Hindlimb muscle (tissue), 1 donor: Measurements from ENCODE around the gene PLCH1. TPM values are rescaled to one million over a fixed set of nuclear protein-coding genes. Genes with fewer than 3 reads are reported as not detected.

ENCODE experiments used
- DNase-seq: peaks from one replicate; pipeline ENCODE4 v3.0.0-alpha.2; 2013
- polyA plus RNA-seq: library from polyadenylated mRNA; unstranded; fragments of 120-200 nt; gene quantifications from one replicate; pipeline ENCODE4 v1.2.1, GENCODE V29; 2013; ENCODE audit not compliant: insufficient read length

Gene PLCH1
- polyA plus RNA-seq, 1 donor: 0.41 TPM

DNA sequence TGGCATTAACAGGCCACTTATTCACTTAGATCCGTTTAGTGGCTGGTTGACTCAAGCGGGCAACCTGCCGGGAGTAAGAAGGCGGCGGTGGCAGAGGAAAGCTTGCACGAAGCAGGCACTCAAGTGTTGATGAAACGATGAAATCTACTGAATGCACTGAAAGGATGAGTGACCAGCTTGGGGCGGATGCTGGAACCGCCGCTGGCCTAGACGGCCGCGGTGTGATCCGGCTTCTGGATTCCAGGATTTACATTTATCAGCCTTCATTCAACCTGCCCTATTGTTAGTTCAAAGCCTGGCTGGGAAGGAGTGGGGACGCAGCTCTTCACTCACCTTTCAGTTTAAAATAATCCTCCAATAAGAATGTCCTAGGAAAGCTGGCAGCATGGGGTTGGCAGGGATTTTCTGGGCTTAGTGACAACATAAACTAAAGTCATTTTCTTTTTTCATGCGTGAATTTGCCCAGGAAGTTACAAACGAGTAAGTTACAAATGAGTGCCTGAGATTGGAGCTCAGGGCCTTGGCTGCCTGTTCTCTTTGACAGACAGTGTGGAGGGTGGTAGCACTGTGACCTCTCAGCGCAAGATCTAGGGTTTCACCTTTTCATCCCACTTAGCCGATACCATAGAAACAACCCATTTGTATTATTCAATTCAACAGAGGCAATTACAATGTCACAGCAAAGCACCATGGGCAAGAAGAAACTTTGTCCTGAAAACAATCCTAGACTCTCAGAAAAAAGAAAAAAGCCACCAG is 1.1 kb upstream of the PLCH1 start:
- DNase-seq: no peak

DNA sequence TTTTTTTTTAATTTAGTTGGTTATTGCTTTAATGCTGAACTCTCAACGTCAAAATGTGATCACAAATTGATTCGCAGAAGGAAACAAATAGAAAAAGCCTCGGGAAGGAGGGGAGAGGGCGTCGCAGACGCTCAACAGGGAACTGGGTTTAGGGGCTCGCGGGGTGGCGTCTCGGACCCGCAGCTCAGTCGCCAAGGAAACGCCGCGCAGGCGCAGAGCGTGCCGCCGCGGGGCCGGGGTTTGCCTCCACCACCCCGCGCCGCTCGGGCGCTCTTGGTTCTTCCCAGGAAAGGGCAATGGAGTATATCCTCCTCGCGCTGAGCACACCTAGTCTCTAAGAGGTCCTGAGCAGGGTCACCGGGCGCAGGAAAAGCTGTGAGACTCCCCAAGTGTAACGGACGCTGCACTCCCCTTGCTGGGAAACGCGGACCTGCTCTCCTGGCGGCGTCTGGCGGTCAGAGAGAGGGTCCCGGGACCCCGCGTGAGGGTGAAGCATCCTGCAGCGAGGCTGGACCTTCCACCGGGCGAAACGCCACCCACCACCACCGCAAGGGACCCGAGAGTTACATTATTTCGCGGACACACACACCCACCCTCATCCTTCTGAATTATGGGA is 753 bp downstream of the PLCH1 start:
- peak; percentile 30 for DNase-seq

DNA sequence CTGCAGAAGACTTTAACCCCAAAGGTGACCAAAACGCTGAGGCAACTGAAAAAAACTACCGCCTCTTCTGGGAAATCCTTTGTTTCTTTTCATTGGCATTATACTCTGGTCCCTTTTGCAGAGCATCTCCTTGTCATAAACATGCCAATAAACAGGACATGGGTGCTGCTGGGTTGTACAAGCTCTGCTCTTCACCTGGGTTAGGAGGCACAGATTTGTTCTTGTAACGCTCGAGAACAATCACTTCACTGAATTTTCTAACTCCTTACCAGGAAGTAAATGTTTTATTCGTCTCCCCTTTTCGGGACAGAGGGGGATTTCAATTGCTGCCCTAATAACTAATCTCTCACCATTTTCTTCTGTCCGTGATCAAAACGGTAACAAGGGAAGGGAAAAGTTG is 1.3 kb downstream of the PLCH1 start:
- DNase-seq: no peak

DNA sequence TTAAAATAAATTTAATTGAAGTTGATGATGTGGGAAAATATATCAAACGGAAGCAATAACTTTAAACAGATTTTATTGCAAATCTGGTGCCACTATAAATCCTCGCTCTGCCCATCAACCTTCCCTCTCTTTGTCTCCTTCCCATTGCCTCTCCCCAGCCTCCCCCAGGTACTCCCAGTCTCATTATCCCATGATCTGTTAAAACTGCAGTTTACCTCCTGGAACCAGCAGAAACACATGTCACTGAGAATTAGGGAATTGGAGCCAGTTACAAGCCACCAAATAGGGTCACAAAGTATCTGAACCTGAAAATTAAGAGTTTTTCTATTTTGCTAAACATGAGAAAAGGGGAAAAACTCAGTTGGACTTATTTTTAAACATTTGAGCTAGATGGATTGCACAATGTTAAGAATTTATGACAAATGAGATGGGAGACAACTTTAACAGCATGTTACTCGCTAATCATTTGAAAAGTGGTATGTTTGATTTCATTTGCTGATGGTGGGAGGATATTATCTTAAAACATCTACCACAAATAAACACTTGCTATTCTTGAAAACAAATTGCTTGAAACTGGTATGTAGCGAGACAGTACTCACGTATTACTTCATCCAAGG is 2.4 kb downstream of the PLCH1 start:
- DNase-seq: no peak

DNA sequence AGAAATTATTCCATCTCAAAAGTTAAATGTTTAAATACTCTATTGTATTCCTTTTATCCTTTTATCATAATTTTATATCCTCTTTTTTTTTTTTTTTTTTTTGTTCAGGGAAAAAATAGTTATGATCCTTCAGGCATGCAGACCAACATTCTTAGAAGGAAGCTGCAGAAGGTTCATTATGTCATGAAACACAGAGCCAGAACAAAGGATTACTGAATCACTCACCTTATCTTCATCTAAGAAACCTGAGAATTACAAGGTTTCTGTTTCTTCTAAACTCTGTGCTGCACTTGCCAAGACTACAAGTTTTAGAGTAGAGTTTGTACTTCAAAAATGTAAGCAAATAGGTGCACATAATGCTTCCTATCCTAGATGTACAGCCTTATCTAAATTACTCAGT is 3.3 kb downstream of the PLCH1 start:
- no peak for DNase-seq

DNA sequence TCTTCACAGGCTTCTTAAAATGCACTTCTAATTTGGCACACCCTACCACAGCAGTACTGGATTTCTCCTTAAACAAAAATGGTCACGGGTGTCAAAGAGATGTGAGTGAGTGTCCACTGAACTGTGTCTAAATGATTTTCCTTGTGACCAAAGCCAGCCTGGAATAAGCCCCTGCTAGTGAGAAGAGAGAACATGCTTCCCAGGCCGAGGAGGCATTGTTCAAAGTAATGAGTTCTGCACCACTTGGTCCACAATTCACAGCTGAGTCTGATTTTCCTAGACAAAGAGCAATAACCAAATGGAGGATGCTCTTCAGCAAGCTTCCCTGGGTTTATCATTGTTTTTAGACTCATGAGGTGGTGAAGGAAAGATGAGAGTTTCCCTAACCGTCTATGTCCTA is 3.8 kb downstream of the PLCH1 start:
- DNase-seq: no peak

DNA sequence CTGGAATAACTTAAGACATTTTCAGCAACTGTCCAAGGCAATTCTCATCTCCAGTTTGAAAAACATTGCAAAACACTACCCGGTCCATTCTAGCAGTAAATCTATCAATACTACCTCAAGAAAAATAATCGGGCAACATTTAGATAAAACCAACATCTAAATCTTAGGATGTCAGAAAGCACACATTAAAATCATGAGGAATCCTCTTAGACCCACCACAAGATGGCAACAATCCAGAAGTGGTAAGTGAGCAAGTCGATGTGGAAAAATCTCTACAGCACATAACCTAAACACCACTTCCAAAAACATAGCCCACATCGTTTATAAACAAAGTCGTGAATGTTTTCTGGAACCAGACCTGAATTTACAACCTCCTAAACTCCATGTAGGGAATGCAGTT is 5.7 kb downstream of the PLCH1 start:
- no peak for DNase-seq

DNA sequence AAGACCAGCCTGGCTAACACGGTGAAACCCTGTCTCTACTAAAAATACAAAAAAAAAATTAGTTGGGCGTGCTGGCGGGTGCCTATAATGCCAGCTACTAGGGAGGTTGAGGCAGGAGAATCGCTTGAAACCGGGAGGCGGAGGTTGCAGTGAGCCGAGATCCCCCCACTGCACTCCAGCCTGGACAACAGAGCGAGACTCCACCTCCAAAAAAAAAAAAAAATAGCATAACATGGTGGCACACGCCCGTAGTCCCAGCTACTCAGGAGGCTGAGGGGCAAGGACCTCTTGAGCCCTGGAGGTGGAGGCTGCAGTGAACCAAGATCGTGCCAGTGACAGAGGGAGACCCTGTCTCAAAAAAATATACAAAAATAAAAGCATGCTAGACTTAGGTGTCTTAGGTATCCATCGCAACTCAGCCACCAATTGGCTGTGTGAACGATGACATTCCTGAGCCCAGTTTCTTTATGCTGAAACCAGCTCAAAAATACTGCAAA is 6.2 kb downstream of the PLCH1 start:
- no peak for DNase-seq

DNA sequence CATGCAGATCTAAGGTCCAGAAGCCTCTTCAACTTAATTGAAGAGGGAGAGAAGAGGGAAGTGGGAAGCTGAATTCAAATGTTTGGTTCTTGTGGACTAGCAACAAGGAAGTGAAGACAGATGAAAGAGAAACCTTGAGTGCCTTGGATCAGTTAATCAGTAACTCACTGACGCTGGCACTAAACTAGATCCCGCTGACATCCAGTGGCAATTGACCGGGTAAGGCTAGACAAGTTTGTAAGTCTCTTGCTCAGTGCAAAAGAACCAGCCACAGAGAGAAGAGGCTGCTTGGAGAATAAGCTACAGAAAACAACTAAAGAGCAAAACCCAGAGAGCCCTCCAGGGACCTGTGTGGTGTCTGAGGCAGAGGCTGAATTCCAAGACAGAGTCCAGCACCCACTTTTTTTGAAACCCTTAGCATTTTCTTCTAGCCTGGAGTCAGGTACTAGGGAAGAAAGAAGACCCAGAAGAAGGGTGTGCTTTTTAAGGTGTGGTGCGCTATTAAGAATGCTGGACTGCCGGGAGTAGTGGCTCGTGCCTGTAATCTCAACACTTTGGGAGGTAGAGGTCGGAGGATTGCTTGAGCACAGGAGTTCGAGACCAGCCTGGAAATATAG is 6.9 kb downstream of the PLCH1 start:
- no peak for DNase-seq

DNA sequence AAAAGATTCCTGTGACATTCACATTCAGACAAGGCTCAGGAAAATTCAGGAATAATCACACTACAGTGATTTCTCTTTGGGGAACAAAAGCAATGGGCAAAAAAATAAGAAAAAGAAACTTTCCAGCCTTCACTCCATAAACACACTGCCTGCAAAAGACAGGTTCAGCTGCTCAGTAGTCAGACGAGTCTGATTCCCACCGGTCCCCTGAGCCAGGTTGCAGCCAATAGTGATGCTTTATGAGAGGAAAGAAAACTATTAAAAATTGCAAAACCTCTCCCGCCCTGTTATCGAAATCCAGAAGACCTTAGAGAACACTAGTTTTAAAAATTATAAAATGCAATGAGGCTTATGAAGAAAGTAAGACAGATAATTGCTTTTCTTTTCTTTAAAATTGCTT is 8.5 kb downstream of the PLCH1 start:
- no peak for DNase-seq

DNA sequence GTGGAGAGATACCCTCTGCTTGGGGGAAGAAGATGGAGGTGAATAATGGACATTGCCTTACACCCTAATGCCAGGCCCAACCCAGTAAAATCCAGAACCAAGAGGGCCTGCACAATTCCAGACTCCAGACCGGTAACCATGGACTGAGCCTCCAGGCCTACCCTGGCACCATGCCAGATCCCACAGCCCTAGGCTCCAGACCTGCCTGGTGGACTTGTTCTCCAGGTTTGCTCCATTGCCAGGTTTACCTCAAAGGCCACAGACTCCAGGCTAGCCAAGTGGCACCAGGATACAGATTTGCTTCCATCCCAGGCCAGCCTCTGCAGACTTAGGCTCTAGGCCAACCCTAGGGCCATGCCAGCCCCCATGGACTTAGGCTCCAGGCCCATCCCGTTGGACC is 14.0 kb downstream of the PLCH1 start:
- no peak for DNase-seq

DNA sequence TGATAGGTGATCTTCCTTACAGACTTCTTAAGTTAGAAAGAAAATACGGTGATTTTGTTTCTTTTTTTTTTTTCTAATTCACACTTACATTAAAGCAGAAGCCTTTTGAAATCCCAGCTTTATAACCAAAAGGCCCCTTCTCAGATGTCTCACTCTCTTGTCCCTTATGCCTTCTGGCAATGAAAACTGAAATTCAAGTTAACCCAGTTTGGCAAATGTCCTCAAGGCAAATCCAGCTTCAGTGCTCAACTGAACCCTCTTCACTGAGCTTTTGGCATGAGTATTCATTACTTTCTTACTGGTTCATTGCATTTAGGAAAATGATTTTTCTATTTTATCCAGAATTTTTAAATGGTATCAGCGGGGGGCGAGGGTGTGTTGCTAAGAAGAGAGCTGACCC is 17.0 kb downstream of the PLCH1 start:
- no peak for DNase-seq

DNA sequence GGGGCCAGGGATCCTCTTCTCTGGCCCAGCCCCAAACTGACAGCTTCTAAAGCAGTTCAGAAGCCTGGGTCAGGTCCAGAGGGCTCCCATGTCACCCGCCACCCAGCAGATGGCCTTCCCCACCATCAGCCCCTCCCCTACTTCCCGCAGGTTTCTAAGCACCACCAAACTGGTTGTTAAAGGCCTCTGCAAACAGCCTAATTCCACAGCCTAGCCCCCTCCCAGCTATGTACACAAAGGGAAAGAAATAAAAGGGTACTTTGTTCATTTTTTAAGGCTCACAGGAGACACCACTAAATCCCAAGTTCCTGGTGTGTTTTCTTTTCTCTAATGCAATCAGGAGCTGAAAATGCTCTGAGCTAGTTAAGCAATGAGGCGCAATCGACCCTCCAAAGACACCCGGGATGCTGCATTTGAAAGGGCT is 30.6 kb downstream of the PLCH1 start:
- DNase-seq: no peak

DNA sequence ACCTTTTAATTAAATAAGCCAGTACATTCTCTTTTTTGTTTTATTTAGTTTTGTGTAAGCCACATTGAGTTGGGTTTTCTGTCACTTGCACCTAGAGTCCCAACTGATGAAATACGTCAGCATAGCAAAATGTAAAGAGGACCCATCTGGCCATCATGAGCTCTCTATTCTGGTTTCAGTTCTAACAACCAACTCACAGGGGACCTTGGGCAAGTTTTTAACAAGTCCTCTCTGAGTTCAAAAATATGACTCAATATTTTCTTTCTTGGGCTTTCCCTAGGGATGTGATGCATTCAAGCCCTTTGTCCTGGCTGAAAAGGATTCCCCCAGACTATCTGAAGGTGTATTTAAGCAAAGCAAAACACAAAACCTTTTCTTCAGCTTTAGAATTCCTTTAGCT is 32.9 kb downstream of the PLCH1 start:
- DNase-seq: no peak

DNA sequence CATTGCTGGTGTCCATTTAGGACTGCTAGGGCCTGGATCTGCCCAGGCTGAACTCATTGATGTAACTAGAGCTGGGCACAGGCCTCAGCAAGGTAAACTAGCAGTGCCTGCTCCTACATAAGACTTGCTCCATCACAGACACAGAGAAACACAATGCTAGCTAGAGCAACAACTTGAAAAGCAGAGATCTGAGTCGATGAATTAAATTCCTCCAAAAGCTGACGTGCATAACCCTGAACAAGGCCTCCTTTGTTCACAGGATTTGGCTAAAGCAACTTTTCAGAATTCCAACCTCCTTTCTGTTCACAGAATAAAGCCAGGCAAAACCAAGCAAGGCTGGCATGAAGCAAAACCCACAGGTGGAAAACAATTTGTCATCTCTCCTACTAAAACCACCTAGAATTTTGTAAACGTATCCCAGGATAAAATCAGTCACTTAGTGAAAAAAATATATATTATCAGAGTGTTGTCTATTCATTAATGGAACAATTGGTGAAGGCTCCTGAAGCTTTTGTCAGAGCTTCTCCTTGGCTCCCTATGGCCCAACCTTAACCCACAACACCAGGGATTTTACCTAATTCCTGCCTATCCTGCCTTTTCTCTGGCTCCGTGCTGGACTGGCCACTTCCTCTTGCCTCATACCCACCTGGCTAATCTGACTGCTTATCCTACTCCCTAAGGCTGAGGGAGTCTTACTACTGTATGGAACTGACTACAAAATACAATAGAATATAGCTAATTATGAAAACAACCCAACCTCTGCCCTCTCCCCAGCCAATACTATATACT is 39.9 kb downstream of the PLCH1 start:
- no peak for DNase-seq

DNA sequence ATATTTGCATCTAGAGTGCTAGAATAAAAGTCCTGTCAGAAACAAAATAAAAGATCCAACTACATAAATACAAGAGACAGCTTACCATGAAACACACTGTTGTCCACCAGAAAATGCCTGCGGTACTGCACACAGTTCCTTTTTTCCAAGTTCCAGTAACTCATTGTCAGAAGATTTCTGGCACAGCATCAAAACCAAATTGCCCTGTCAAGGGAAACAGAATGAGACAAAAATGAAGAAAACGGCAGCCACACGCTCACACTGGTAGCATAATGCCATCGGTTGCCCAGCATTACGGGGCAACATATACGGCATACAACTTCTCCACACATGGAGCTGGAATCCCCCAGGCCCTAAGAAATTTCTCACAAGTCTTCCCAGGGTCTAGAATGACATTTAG is 40.8 kb downstream of the PLCH1 start:
- no peak for DNase-seq

DNA sequence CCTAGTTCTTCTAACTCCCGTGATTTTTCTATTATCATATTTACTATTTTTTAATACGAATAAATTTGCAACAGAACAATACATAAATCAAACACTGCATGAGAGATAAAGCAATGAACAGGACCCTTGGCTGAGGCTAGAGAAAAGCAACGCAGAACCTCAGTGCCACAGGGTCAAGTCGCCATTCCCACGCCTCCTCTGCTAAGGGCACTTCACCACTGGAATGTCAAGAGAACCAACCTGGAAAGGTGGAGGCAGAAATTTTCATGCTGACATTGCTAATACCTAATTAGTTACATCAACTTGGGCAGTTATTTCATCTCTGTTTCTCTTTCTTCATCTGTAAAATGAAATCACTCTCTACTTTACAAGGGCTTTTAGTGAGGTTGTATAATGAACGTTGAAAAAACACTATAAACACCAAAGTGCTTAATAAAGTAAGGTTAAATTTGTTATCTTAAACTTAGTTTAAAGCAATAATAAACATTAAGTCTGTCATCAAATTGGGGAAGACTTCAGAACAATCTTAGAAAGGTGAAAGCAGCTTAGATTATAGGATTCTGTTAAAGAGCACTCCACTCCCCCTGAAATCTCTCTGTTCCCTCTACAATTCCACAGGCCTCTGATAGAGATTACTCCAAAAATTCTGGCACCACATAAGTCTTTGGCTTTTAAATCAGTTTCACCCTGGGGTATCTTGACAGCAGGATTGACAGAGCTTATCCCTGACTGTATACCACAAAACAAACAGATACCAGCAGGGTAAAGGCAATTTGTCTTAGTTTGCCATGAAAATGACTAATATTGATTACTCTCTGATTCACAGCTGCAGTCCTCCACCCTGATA is 41.9 kb downstream of the PLCH1 start:
- DNase-seq: no peak

DNA sequence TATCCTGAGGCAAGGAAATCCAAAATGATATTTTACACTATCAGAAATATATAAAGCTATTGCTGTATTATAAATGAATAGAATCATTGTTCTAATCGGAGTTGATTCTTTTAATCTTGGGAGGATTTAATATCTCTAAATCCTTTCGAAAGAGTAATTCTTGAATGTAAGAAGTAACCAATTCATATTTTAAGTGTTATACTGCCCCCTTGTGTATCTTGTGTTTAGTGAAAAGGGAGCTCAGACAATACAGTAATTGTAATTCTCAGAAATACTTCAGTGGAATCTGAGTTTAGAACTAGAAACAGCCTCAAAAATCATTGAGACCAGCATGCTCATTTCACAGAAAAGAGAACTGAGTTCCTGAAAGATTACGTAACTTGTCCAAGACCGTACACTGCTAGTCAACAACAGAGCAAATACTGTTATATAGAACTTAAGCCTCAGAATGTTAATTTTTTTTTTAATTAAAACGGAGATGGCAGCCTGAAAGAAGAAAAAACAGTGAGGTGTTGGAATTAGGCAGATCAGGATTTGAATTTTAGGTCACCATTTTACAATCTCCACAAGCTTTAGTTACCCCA is 42.9 kb downstream of the PLCH1 start:
- peak; percentile 32 for DNase-seq

DNA sequence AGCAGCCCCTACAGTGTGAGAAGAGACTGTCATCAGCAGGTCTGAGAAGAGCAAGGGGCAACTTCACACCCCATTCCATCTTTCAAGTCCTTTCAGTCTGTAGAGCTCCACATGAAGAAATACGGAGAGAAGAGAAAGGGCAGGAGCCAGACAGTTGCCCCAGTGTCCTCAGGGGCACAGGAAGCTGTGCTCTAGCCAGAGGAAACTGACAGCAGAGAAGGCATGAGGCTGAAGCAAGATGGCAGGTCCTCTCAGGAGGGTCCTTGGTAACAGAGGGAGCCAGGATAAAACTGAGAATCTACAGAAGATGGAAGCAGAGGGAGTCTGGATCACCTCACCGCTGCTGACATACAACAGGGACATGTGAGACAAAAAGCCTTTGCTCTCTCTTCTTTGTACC is 47.3 kb downstream of the PLCH1 start:
- no peak for DNase-seq

DNA sequence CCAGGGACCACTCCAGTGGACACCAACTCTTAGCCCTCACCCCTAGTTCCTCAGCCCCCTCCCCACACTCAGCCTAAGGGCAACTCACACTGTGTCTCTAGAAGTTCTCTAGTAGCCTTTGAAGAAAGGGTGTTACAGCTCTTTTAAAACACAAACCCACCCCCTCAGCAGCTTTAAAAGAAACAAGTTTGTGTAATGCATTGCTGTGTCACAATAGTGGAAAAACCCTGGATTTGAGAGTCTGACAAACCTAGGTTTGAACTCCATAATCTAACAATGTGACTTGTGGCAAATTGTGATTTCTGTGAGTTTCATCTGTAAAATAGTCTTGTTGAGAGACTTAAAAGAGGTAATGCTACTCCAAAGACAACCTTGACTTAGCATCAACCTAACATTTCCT is 54.0 kb downstream of the PLCH1 start:
- DNase-seq: no peak

DNA sequence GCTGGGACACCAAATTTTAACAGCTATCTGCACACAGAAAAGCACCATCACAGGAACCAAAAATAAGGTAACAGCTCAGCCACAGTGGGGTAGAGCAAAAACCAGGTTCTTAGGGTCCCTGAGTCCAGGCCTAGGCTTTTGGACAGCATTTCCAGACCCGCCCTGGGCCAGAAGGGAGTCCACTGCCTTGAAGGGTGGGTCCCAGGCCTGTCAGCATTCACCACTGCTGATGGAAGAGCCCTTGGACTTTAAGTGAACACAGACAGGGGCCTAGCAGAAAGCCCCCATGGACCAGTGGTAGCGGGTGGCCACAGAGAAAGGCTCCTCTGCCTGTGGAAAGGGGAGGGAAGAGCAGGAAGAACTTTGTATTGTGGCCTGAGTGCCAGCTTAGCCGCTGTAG is 56.4 kb downstream of the PLCH1 start:
- DNase-seq: no peak
